ENCODE results near the gene C1GALT1C1L.

GRCh38 chr2:43699761-43700160 lies 23.5 kb upstream of the C1GALT1C1L start:
- TF ChIP-seq CTCF (IDR thresholded peaks at IDR 0.05) (no peak), EZH2 (IDR thresholded peaks at IDR 0.05; ENCODE audit: borderline replicate concordance, insufficient read depth, low read depth, low read length, poor library complexity, severe bottlenecking) (no peak)
